Measurements from ENCODE around the gene RPL7L1. TPM values are rescaled to one million over a fixed set of nuclear protein-coding genes. Genes with fewer than 3 reads are reported as not detected.

Gene RPL7L1
- total and polyA plus RNA-seq, 2 of the 13 experiments (the other 11 are each of a cell fraction or from before 2014, with no cell fraction given): 51.6 to 179 TPM

GRCh38 chr6:42928986-42929820 lies 49.8 kb downstream of the RPL7L1 start, which contains the start of gene CNPY3 (continued):
- TF ChIP-seq GMEB1 (CRISPR knock-in tag; IDR thresholded peaks at IDR 0.05; ENCODE audit: borderline replicate concordance) (peak; percentile 83), REST (IDR thresholded peaks at IDR 0.05; ENCODE audit: borderline replicate concordance in 1 of 2, low read depth in 1 of 2, low read length in 2 of 2) (0 out of 4 replicates have a peak, but pooled peaks of 1 of the 2 experiments have one; percentile 49), NR2C2 (CRISPR knock-in tag; IDR thresholded peaks at IDR 0.05; ENCODE audit: borderline replicate concordance) (peak; percentile 77), ZNF143 (CRISPR knock-in tag; IDR thresholded peaks at IDR 0.05) (peak; percentile 58; the same call in 1 of the 2 replicates), FOXO4 (CRISPR knock-in tag; conservative IDR thresholded peaks at IDR 0.05) (0 out of 2 replicates have a peak, but pooled peaks have one; percentile 55), ZNF235 (CRISPR knock-in tag; IDR thresholded peaks at IDR 0.05; ENCODE audit: borderline replicate concordance) (peak; percentile 78; the same call in 1 of the 2 replicates), ELK4 (CRISPR knock-in tag; IDR thresholded peaks at IDR 0.05; ENCODE audit: borderline replicate concordance) (no peak; the same call in 1 of the 2 replicates), ZNF7 (CRISPR knock-in tag; IDR thresholded peaks at IDR 0.05) (no peak; the same call in 1 of the 2 replicates), NKX3-1 (CRISPR knock-in tag; IDR thresholded peaks at IDR 0.05) (peak; percentile 96), SMAD1 (CRISPR knock-in tag; IDR thresholded peaks at IDR 0.05; ENCODE audit: borderline replicate concordance, low read depth) (no peak), BRD4 (CRISPR knock-in tag; IDR thresholded peaks at IDR 0.05) (peak; percentile 67; the same call in 1 of the 2 replicates), ZNF550 (CRISPR knock-in tag; IDR thresholded peaks at IDR 0.05; ENCODE audit: borderline replicate concordance) (0 out of 2 replicates have a peak, but pooled peaks have one; percentile 22)
